ENCODE measurements around the gene ICA1L. TPM values are rescaled to one million over a fixed set of nuclear protein-coding genes. Genes with fewer than 3 reads are reported as not detected.

Gene ICA1L
- total and polyA plus RNA-seq, 2 of the 8 experiments (the other 6 are each of a cell fraction or from before 2014, with no cell fraction given), result 1.1 to 3.4 TPM

- H3K23ac ChIP-seq (ENCODE audit: insufficient read length), result no peak overlapping the region
- FAIRE-seq (no peak), DNase-seq (ENCODE audit: low read depth in 1 of 2, low spot score in 2 of 2) (no peak)
- H2AK5ac ChIP-seq (ENCODE audit: low read depth, low read length), result no peak overlapping the region
- no peak overlapping the region for H3K27ac ChIP-seq (ENCODE audit: low read depth, low read length)
- POLR2A ChIA-PET (ENCODE audit: partially characterized antibody), result no interaction called here
- CTCF ChIA-PET (ENCODE audit: partially characterized antibody), result interaction anchor here (1.2 kb wide), 1 partner anchor 21 kb away, joined by 5 read pairs; no protein-coding TSS in a partner anchor
- H2BK15ac ChIP-seq (ENCODE audit: low read length), result no peak overlapping the region
- H2AFZ ChIP-seq (ENCODE audit: low read length), result no peak overlapping the region
- 96% methylated on average over 2 of the region's 2 CpGs; no CpG with 5 or more reads in 1 of the 2 experiments for WGBS, 2 experiments (ENCODE audit: extremely low coverage in 1 of 2, insufficient coverage in 1 of 2, insufficient read length in 1 of 2, insufficient replicate concordance in 2 of 2, low coverage in 1 of 2, low lambda C conversion rate in 2 of 2, missing lambda C conversion rate in 1 of 2)
- H3K79me2 ChIP-seq (ENCODE audit: control insufficient read depth in 1 of 2, insufficient read depth in 2 of 2, low read length in 2 of 2), result no peaks in the 10 kb centered on the region
- H3K9ac ChIP-seq (replicated peaks in 1 of 4; ENCODE audit: extremely low read depth in 1 of 4, low read depth in 3 of 4, low read length in 3 of 4), result no peak overlapping the region
- H2BK12ac ChIP-seq (ENCODE audit: low read depth, low read length), result no peak overlapping the region
- H3K18ac ChIP-seq (ENCODE audit: extremely low read depth, low read length), result no peak overlapping the region
- H2BK120ac ChIP-seq (replicated peaks; ENCODE audit: low read depth, low read length), result no peak overlapping the region
- H4K91ac ChIP-seq (replicated peaks; ENCODE audit: insufficient read length, low read length), result no peak overlapping the region
- H3K4me2 ChIP-seq (ENCODE audit: insufficient read depth in 1 of 2, low read depth in 2 of 2, low read length in 2 of 2), result no peak overlapping the region
- H2BK5ac ChIP-seq (ENCODE audit: low read depth, low read length), result no peak overlapping the region
- H3K27me3 ChIP-seq (replicated peaks in 1 of 4; ENCODE audit: control insufficient read depth in 3 of 4, extremely low read depth in 1 of 4, insufficient read depth in 3 of 4, low read length in 3 of 4), result no peaks in the 10 kb centered on the region
- no peak overlapping the region for H3K14ac ChIP-seq (ENCODE audit: insufficient read length)
- no peak overlapping the region for H4K8ac ChIP-seq (ENCODE audit: extremely low read depth, insufficient read depth, low read length)
- no peak overlapping the region for H3K4ac ChIP-seq (replicated peaks; ENCODE audit: insufficient read length, low read depth, low read length)
- no peaks in the 10 kb centered on the region for H4K20me1 ChIP-seq (replicated peaks in 1 of 2; ENCODE audit: control insufficient read depth in 1 of 2, insufficient read depth in 2 of 2, low read length in 2 of 2)
- no peak overlapping the region for H4K5ac ChIP-seq (ENCODE audit: insufficient read length, low read depth, low read length)
- no peaks in the 10 kb centered on the region for H3K9me3 ChIP-seq (ENCODE audit: insufficient read depth in 2 of 2, low read depth in 1 of 2, low read length in 1 of 2)
- H2BK20ac ChIP-seq (ENCODE audit: low read length), result no peak overlapping the region
- no peak overlapping the region for H3K56ac ChIP-seq (replicated peaks; ENCODE audit: insufficient read length, low read depth, low read length)
- no peaks in the 10 kb centered on the region for H3K23me2 ChIP-seq (ENCODE audit: low read depth, low read length)
- peaks cover 0 to 7% (median 0%) of the 10 kb centered on the region in 4 experiments; a peak in 3 of 8 replicates for H3K36me3 ChIP-seq (ENCODE audit: control insufficient read depth in 2 of 4, insufficient read depth in 4 of 4, low read length in 3 of 4)
- H3K79me1 ChIP-seq (ENCODE audit: low read depth, low read length), result no peaks in the 10 kb centered on the region
- H3K4me3 ChIP-seq (ENCODE audit: extremely low read depth in 1 of 4, insufficient read depth in 2 of 4, low read depth in 3 of 4, low read length in 4 of 4), result no peak overlapping the region
- H3K4me1 ChIP-seq (replicated peaks in 1 of 4; ENCODE audit: control insufficient read depth in 3 of 4, insufficient read depth in 4 of 4, low read length in 3 of 4), result no peaks in the 10 kb centered on the region
- TF ChIP-seq CEBPB (IDR thresholded peaks at IDR 0.05; ENCODE audit: low read depth, low read length), result no peak
- no peak for TF ChIP-seq EZH2 (IDR thresholded peaks at IDR 0.05; ENCODE audit: low read depth, low read length, severe bottlenecking)
- TF ChIP-seq SIX5 (IDR thresholded peaks at IDR 0.05; ENCODE audit: low read depth, low read length), result no peak
- TF ChIP-seq RNF2 (IDR thresholded peaks at IDR 0.05; ENCODE audit: borderline replicate concordance, low read depth, low read length, missing control alignments, poor library complexity, severe bottlenecking), result no peak
- TF ChIP-seq HDAC6 (IDR thresholded peaks at IDR 0.05; ENCODE audit: low read depth, low read length), result no peak
- TF ChIP-seq PHF8 (conservative IDR thresholded peaks at IDR 0.05; ENCODE audit: low read depth, low read length), result no peak
- TF ChIP-seq NANOG (IDR thresholded peaks at IDR 0.05; ENCODE audit: insufficient read depth, low read depth, low read length, poor library complexity, severe bottlenecking), result no peak
- no peak for TF ChIP-seq CREB1 (IDR thresholded peaks at IDR 0.05)
- TF ChIP-seq BRCA1 (IDR thresholded peaks at IDR 0.05; ENCODE audit: low read depth, low read length), result no peak
- no peak for TF ChIP-seq JUN (IDR thresholded peaks at IDR 0.05; ENCODE audit: low read depth, low read length)
- TF ChIP-seq RBBP5 (IDR thresholded peaks at IDR 0.05; ENCODE audit: borderline replicate concordance, low read depth, low read length), result no peak
- no peak for TF ChIP-seq JUND (IDR thresholded peaks at IDR 0.05; ENCODE audit: low read length)
- no peak for TF ChIP-seq SUZ12 (IDR thresholded peaks at IDR 0.05; ENCODE audit: low read length)
- no peak for TF ChIP-seq POU5F1 (IDR thresholded peaks at IDR 0.05; ENCODE audit: low read depth, low read length)
- no peak for TF ChIP-seq RFX5 (IDR thresholded peaks at IDR 0.05; ENCODE audit: borderline replicate concordance, low read depth, low read length)
Observed at GRCh38 chr2:202790676-202791075, 80.9 kb downstream of the ICA1L start.
